Esophagus muscularis mucosa (tissue), 4 donors: ENCODE measurements around the gene ADGRV1. TPM values are rescaled to one million over a fixed set of nuclear protein-coding genes. Genes with fewer than 3 reads are reported as not detected.

ENCODE experiments used
- DNase-seq: peaks from one replicate; pipeline ENCODE4 v3.0.0-alpha.2; 2017; ENCODE audit errors: extremely low spot score
- H3K27ac ChIP-seq, 4 donors: fragments of 200-600 bp; sonication (generic); replicated peaks in 1 of 4; 1 replicate in 3 of 4; 2 replicates in 1 of 4; pipeline ENCODE4 v1.5.1; 2016 to 2019; ENCODE audit warnings: mild to moderate bottlenecking in 1 of 4
- H3K27me3 ChIP-seq, 4 donors: fragments of 200-600 bp; sonication (generic); one replicate each; pipeline versions ENCODE4 v1.5.1 to v1.6.0; 2016 to 2019
- H3K36me3 ChIP-seq, 4 donors: fragments of 200-600 bp; sonication (generic); one replicate each; pipeline ENCODE4 v1.5.1; 2016 to 2019
- H3K4me1 ChIP-seq, 4 donors: fragments of 200-600 bp; sonication (generic); one replicate each; pipeline ENCODE4 v1.5.1; 2016 to 2019
- H3K4me3 ChIP-seq, 4 donors: fragments of 200-600 bp; sonication (generic); 1 replicate in 2 of 4; 2 replicates in 2 of 4; pipeline ENCODE4 v1.5.1; 2016 to 2019; ENCODE audit warnings: mild to moderate bottlenecking in 4 of 4, moderate library complexity in 1 of 4
- H3K9me3 ChIP-seq, 4 donors: fragments of 200-600 bp; sonication (generic); 1 replicate in 3 of 4; 2 replicates in 1 of 4; pipeline ENCODE4 v1.5.1; 2016 to 2019
- EP300 ChIP-seq: sonication (generic); formaldehyde crosslinking; IDR thresholded peaks from one replicate; pipeline ENCODE4 v1.6.1; 2017; ENCODE audit warnings: antibody characterized with exemption
- POLR2A ChIP-seq: fragments of 450-650 bp; IDR thresholded peaks from one replicate; pipeline ENCODE4 v1.6.1; 2017; ENCODE audit warnings: antibody characterized with exemption, moderate library complexity, mild to moderate bottlenecking, low read depth
- POLR2AphosphoS5 ChIP-seq, 2 donors: sonication (generic); formaldehyde crosslinking; IDR thresholded peaks; one replicate each; pipeline ENCODE4 v1.6.1; 2017; ENCODE audit warnings: antibody characterized with exemption in 2 of 2
- WGBS: methylation state at CpG from one replicate; pipeline ENCODE4 v1.1.5; 2018; 5-methylcytosine and 5-hydroxymethylcytosine counted together
- intact Hi-C: fragments of 100-400 bp; cut with DNase I; formaldehyde crosslinking; loops from one replicate; pipeline ENCODE4 v1.15.1; 2023
- total RNA-seq, 4 donors: library from RNA; depleted of rRNA; stranded (reverse); fragments of >200 nt; gene quantifications; one replicate each; pipeline versions ENCODE4 v1.1.0 to v1.2.1, GENCODE V29; 2016
- TF ChIP-seq, protein P1 (sequence below), 3 experiments: fragments of 200-600 bp in 2 of 3; fragments of 450-650 bp in 1 of 3; sonication (generic) in 2 of 3; IDR thresholded peaks; one replicate each; pipeline ENCODE4 v1.5.1; 2017 to 2019; ENCODE audit warnings: antibody characterized with exemption in 3 of 3, mild to moderate bottlenecking in 2 of 3, moderate library complexity in 1 of 3

The ADGRV1 gene
- total RNA-seq, 4 donors from 2014 or later, result 0.42 to 1.4 (median 0.54) TPM

DNA sequence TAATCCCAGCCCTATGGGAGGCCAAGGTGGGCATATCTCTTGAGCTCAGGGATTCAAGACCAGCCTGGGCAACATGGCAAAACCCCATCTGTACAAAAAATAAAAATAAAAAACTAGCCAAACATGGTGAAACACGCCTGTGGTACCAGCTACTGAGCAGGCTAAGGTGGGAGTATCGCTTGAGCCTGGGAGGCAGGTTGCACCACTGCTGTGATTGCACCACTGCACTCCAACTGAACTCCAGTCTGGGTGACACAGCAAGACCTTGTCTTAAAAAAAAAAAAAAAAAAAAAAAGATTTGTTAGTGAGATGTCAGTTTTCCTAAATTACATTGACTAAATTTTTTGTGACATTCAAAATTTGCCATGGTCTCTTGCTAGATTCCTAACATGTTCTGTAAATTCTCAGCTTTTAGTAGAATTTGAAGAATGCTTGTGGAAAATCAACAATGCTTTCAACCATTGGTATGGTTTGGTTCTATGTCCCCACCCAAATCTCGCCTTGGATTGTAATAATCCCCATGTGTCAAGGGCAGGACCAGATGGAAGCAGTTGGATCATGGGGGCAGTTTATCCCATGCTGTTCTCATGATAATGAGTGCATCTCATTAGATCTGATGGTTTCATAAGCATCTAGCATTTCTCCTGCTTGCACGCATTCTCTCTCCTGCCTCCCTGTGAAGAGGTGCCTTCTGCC is 588.5 kb downstream of the ADGRV1 start:
- intact Hi-C loops, result no loop called here
- TF ChIP-seq, protein P1, sequence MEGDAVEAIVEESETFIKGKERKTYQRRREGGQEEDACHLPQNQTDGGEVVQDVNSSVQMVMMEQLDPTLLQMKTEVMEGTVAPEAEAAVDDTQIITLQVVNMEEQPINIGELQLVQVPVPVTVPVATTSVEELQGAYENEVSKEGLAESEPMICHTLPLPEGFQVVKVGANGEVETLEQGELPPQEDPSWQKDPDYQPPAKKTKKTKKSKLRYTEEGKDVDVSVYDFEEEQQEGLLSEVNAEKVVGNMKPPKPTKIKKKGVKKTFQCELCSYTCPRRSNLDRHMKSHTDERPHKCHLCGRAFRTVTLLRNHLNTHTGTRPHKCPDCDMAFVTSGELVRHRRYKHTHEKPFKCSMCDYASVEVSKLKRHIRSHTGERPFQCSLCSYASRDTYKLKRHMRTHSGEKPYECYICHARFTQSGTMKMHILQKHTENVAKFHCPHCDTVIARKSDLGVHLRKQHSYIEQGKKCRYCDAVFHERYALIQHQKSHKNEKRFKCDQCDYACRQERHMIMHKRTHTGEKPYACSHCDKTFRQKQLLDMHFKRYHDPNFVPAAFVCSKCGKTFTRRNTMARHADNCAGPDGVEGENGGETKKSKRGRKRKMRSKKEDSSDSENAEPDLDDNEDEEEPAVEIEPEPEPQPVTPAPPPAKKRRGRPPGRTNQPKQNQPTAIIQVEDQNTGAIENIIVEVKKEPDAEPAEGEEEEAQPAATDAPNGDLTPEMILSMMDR (IDR thresholded peaks at IDR 0.05), result no peak
- TF ChIP-seq EP300 (no peak), POLR2A (no peak), POLR2AphosphoS5 (IDR thresholded peaks at IDR 0.05) (no peak)
- Histone ChIP-seq H3K36me3 (no peaks in the 10 kb centered on the region), H3K4me1 (peaks cover 19 to 53% (median 48%) of the 10 kb centered on the region in 4 donors), H3K9me3 (no peaks in the 10 kb centered on the region), H3K4me3 (no peak overlapping the region), H3K27ac (peak overlapping the region in 1 of 4 donors; percentile 46), H3K27me3 (no peaks in the 10 kb centered on the region)
- no peak for DNase-seq
- 93% methylated on average over 4 of the region's 4 CpGs for WGBS

DNA sequence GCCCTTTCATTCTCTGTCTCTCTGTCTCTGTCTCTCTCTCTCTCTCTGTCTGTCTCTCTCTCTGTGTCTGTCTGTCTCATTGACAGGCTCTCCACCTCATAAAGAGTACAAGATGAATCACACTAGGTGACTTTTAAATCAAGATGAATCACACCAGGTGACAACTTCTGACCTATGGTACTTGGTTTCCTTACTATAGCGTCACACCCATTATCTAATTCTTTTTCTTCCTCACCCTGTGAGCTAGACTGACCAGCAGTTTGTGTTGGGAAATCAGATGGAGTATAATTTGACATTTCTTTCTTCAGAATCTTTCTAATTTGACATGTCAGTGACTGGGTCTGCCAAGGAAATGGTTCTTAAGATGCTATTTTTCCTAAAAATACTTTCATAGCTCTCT is 591.6 kb downstream of the ADGRV1 start:
- Histone ChIP-seq H3K36me3 (no peaks in the 10 kb centered on the region), H3K27ac (no peak overlapping the region), H3K9me3 (no peaks in the 10 kb centered on the region), H3K4me3 (no peak overlapping the region), H3K27me3 (no peaks in the 10 kb centered on the region), H3K4me1 (peaks cover 17 to 54% (median 41%) of the 10 kb centered on the region in 4 donors)
- DNase-seq, result no peak
- no peak for TF ChIP-seq EP300
- 67% methylated on average over 1 of the region's 1 CpG for WGBS
- intact Hi-C loops, result loop anchor here (5.0 kb wide), 2 partner anchors 38 to 232 kb away; partner anchors contain the start of gene ARRDC3

DNA sequence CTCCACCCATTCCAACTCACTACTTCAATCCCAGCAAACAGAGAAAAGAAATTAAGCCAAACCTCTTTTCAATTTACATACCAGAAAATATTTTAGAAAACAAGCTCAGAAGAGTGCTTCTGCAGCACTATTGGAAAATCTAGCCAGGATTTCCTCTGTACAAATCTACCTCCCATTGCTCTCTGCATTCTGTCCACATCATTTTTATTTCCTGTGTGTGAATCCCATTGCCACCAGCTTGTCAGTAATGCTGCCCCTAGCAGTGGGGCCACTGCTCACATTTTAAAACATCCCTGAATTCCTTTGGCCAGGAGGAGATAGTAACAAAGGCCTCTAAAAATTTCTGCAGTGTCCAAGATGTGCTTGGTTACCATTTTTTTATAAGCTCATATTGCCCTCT is 592.0 kb downstream of the ADGRV1 start:
- peaks cover 14 to 50% (median 38%) of the 10 kb centered on the region in 4 donors for H3K4me1 ChIP-seq
- no peak for TF ChIP-seq POLR2AphosphoS5 (IDR thresholded peaks at IDR 0.05)
- no peak for TF ChIP-seq POLR2A
- TF ChIP-seq EP300, result no peak
- TF ChIP-seq, protein P1 (IDR thresholded peaks at IDR 0.05), result no peak
- H3K9me3 ChIP-seq, result no peaks in the 10 kb centered on the region
- H3K27me3 ChIP-seq, result no peaks in the 10 kb centered on the region
- H3K27ac ChIP-seq, result no peak overlapping the region
- intact Hi-C loops, result loop anchor here (5.0 kb wide), 2 partner anchors 38 to 232 kb away; partner anchors contain the start of gene ARRDC3
- H3K4me3 ChIP-seq, result no peak overlapping the region
- H3K36me3 ChIP-seq, result no peaks in the 10 kb centered on the region
- DNase-seq, result no peak

DNA sequence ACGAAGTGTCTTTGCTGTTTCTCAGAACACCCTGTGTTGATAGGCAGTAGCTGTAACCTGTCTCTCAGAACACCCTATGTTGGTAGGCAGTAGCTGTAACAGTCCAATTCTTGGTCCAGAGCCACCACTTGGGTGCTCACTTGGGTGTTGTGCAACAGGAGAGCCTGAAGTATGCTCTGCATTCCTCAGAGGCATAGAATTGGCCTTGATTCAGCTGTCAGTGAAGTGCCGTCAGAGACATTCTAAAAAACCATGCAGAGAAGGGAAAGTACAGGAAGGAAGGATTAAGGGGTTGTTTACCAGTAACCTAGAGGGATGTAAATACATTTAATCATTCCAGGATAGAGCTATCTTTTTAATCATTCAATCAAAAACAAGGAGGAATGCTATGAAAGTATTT is 593.4 kb downstream of the ADGRV1 start:
- Histone ChIP-seq H3K4me1 (peaks cover 14 to 38% (median 29%) of the 10 kb centered on the region in 4 donors), H3K4me3 (no peak overlapping the region), H3K27me3 (no peaks in the 10 kb centered on the region), H3K27ac (peak overlapping the region in 2 of 4 donors; percentile 16 to 20), H3K36me3 (no peaks in the 10 kb centered on the region), H3K9me3 (no peaks in the 10 kb centered on the region)
- TF ChIP-seq POLR2A, result no peak
- TF ChIP-seq, protein P1 (IDR thresholded peaks at IDR 0.05), result no peak
- no peak for TF ChIP-seq EP300
- peak; percentile 72 to 81 for TF ChIP-seq POLR2AphosphoS5 (IDR thresholded peaks at IDR 0.05)
- DNase-seq, result no peak
- WGBS, result 45% methylated on average over 2 of the region's 2 CpGs
- intact Hi-C loops, result loop anchor here (5.0 kb wide), 2 partner anchors 40 to 230 kb away; partner anchors contain the start of gene ARRDC3

DNA sequence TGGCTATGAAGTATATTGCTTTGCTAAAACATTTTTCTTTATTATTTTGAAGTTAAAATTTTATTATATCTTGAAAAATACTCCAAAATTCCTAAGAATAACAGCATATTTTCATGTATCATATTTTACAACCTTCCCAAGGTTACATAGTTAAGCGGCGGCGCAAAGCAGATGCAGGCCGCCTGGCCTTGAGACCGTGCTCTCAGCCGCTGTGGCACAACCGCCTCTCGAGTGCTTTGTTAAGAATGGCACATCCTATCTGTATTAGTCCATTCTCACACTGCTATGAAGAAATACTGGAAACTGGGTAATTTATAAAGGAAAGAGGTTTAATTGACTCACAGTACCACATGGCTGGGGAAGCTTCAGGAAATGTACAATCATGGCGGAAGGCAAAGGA is 595.7 kb downstream of the ADGRV1 start:
- H3K27ac ChIP-seq, result no peak overlapping the region
- no peak for DNase-seq
- 95% methylated on average over 9 of the region's 9 CpGs for WGBS
- peaks cover 14 to 38% (median 29%) of the 10 kb centered on the region in 4 donors for H3K4me1 ChIP-seq
- H3K4me3 ChIP-seq, result no peak overlapping the region
- no peaks in the 10 kb centered on the region for H3K27me3 ChIP-seq
- TF ChIP-seq EP300, result no peak
- TF ChIP-seq, protein P1 (IDR thresholded peaks at IDR 0.05), result no peak
- no peak for TF ChIP-seq POLR2A
- TF ChIP-seq POLR2AphosphoS5 (IDR thresholded peaks at IDR 0.05), result no peak
- intact Hi-C loops, result loop anchor here (5.0 kb wide), 2 partner anchors 42 to 228 kb away; partner anchors contain the start of gene ARRDC3
- H3K9me3 ChIP-seq, result no peaks in the 10 kb centered on the region
- no peaks in the 10 kb centered on the region for H3K36me3 ChIP-seq
